SJSA1 (cell line): Measurements from ENCODE around the gene TBC1D23. TPM values are rescaled to one million over a fixed set of nuclear protein-coding genes. Genes with fewer than 3 reads are reported as not detected.

ENCODE experiments used
- DNase-seq, 2 experiments: peaks; one replicate each; pipeline ENCODE4 v3.0.0-alpha.2; 2015 to 2020; ENCODE audit warnings: low spot score in 2 of 2, low read depth in 1 of 2
- H3K27ac ChIP-seq: fragments of 250-450 bp; sonication (Bioruptor Pico); 2 replicates; pipeline ENCODE4 v1.5.1; 2020; ENCODE audit warnings: mild to moderate bottlenecking, moderate library complexity
- H3K27me3 ChIP-seq: fragments of 250-450 bp; sonication (Bioruptor Pico); replicated peaks from 2 replicates; pipeline ENCODE4 v1.5.1; 2020; ENCODE audit warnings: mild to moderate bottlenecking, moderate library complexity
- H3K36me3 ChIP-seq: fragments of 250-450 bp; sonication (Bioruptor Pico); 2 replicates; pipeline ENCODE4 v1.5.1; 2020; ENCODE audit warnings: mild to moderate bottlenecking
- H3K4me1 ChIP-seq: fragments of 250-450 bp; sonication (Bioruptor Pico); replicated peaks from 2 replicates; pipeline ENCODE4 v1.6.1; 2021; ENCODE audit warnings: mild to moderate bottlenecking
- H3K4me3 ChIP-seq: fragments of 250-450 bp; sonication (Bioruptor Pico); 2 replicates; pipeline ENCODE4 v1.5.1; 2020; ENCODE audit warnings: mild to moderate bottlenecking
- H3K9me3 ChIP-seq: fragments of 250-450 bp; sonication (Bioruptor Pico); replicated peaks from 2 replicates; pipeline ENCODE4 v1.5.1; 2020; ENCODE audit warnings: mild to moderate bottlenecking
- total RNA-seq: library from RNA; depleted of rRNA; stranded (reverse); fragments of >200 nt; shearing (Covaris generic); gene quantifications from 2 replicates; pipeline ENCODE4 v1.2.3, GENCODE V29; 2014; rRNA removed

Gene TBC1D23
- total RNA-seq, 1 experiment from 2014 or later: 35.3 TPM

DNA sequence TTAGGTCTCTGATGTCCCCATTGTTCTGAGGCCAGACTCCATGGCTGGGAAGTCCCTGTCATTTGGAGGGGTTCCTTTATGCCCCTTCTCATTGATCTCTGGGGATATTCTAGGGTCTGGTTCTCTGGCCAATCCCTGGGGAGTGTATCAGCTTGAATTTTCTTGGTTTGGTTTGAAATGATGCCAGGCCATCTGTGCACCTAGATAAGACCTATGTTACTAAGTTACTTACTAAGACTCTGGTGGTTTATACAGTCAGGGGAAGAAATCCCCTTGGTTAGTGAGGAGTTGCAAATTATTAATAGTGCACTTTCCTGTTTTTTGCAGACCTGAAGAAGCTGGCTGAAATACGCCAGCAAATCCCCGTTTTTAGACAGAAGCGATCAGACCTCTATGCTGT lies 94.1 kb downstream of the TBC1D23 start:
- H3K4me3 ChIP-seq: no peak overlapping the region

DNA sequence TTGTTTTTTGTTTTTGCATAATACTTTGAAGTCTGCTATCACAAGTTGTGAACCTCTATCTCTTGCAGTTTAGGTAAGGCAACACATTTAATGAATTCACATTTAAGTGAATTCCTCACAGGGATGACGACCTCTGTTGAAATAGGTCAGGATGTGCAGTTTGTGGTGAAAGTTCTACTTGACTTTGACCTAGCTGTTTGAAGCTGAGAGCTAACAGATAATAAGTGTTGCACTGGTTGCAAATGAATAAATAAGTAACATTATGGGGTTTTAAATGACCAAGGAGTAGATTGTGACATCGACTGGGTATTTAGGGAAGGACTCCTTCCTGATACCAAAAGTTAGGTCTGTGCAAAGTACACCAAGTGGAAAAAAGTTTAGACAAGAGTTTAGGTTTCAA lies 97.6 kb downstream of the TBC1D23 start:
- H3K9me3 ChIP-seq: no peaks in the 10 kb centered on the region
- peaks cover 40% of the 10 kb centered on the region for H3K36me3 ChIP-seq
- no peak overlapping the region for H3K27ac ChIP-seq
- no peak overlapping the region for H3K4me3 ChIP-seq
- DNase-seq: no peak
- H3K4me1 ChIP-seq: no peaks in the 10 kb centered on the region
- no peaks in the 10 kb centered on the region for H3K27me3 ChIP-seq

More for the DNA sequence above, 94.1 kb downstream of the TBC1D23 start:
- Histone ChIP-seq H3K4me1 (no peaks in the 10 kb centered on the region), H3K36me3 (peaks cover 43% of the 10 kb centered on the region), H3K27ac (no peak overlapping the region), H3K27me3 (no peaks in the 10 kb centered on the region), H3K9me3 (no peaks in the 10 kb centered on the region)
- DNase-seq: no peak

DNA sequence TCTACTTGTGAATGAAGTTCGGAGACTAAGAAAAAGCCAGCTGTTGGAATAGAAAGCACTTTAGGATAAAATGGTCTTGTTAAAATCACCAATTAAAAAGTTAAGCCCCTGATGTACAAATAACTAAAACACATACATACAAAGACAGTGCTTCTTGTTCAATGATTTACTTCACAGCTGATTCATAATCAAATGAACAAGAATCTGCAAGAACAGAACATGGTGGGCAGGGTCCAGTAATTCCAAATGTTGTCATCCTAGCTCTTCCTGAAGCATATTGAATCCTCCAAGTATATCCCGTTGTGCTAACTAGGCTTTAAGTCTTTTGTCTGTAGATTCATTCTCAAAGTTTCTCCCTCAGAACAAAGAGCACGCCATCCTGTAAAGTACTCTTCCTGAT lies 98.2 kb downstream of the TBC1D23 start:
- H3K36me3 ChIP-seq: peaks cover 40% of the 10 kb centered on the region
- no peaks in the 10 kb centered on the region for H3K9me3 ChIP-seq
- no peaks in the 10 kb centered on the region for H3K27me3 ChIP-seq
- no peak for DNase-seq
- no peak overlapping the region for H3K4me3 ChIP-seq
- H3K27ac ChIP-seq: no peak overlapping the region
- no peaks in the 10 kb centered on the region for H3K4me1 ChIP-seq

DNA sequence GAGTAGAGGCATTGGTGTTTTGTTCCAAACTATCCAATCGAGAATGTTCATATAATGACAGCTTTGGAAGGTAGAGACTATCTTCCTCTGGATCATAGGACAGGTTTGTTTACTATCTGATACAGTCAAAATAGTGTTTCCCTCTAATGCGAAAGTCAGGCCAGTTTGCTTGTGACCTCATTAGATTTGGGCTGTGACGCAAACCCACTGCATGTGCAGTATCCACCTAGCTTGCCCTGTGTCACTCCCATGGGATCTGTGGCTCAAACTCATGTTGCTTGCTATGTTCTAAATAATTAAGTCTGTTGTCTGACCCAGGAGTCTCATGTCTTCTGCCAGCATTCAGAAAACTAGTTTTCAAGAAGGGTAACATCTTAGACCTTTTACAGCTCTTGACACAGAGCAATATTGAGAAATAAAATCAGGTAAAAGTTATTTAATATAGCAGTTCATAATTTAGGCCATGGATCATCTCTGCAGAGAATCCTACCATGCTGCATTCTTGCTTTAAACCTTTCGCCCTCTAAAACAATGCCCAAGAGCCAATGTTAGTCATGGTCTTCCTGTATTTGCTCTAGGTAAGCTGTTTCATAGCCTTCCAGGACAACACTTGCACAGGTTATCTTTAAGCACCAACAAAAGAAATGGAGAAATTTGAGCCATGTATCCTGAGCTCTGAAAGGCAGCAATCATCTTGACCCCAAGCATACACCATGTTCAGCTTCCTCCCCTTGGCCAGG lies 100.1 kb downstream of the TBC1D23 start:
- Histone ChIP-seq H3K27me3 (no peaks in the 10 kb centered on the region), H3K36me3 (peaks cover 49% of the 10 kb centered on the region), H3K4me1 (no peaks in the 10 kb centered on the region), H3K4me3 (no peak overlapping the region), H3K9me3 (no peaks in the 10 kb centered on the region), H3K27ac (no peak overlapping the region)
- DNase-seq: no peak

DNA sequence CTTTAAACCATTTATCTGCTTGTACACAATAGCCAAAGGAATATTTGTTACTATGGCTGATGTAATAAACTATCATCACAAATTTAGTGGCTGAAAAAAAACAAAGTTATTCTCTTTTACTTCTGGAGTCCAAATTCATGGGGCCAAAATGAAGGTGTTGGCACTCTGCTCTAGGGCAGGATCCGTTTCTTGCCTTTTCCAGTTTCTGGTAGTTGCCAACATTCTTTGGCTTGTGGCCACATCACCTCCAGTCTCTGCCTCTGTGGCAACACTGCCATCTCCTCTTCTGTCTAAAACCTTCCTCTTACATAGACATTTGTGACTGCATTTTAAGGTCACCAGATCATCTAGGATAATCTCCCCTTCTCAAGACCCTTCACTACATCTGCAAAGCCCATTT lies 101.1 kb downstream of the TBC1D23 start:
- peaks cover 56% of the 10 kb centered on the region for H3K36me3 ChIP-seq
- no peak for DNase-seq
- H3K27me3 ChIP-seq: no peaks in the 10 kb centered on the region
- H3K27ac ChIP-seq: no peak overlapping the region
- H3K4me3 ChIP-seq: no peak overlapping the region
- H3K9me3 ChIP-seq: no peaks in the 10 kb centered on the region
- no peaks in the 10 kb centered on the region for H3K4me1 ChIP-seq

DNA sequence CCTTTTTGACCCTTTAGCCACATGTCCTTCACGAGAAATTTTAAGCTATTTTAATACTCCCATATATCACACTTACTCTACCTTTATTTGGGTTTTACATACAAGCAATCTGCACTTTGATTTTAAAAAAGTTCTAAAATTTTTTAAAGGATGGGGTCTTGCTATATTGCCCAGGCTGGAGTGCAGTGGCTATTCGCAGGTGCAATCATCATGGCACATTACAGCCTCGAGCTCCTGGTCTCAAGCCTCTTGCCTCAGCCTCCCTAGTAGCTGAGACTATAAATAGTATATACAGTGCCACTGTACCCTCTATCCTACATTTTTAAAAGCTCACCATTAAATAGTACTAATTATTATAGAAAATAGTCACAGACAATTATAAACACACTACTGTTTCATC lies 103.6 kb downstream of the TBC1D23 start:
- H3K36me3 ChIP-seq: peaks cover 74% of the 10 kb centered on the region
- no peaks in the 10 kb centered on the region for H3K4me1 ChIP-seq
- no peak overlapping the region for H3K4me3 ChIP-seq
- H3K27me3 ChIP-seq: no peaks in the 10 kb centered on the region
- no peak for DNase-seq
- H3K27ac ChIP-seq: no peak overlapping the region
- H3K9me3 ChIP-seq: no peaks in the 10 kb centered on the region

DNA sequence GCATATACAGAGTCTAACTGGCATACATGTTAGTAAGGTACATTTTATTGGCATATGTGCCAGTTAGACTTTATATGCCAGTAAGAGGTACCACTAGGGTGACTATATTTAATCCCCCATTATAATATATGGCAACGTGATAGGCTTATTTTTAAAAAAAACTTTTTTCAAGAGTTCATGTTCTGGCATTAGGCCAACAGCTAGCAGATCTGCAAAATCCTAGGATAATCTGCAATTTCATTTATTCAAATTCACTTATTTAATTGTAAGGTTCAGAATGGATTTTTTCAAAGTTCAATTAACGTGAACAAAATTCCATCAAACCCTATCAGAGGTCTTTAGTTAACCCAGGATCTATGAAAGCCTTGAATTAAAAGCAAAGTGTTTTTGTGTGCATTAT lies 105.6 kb downstream of the TBC1D23 start:
- H3K36me3 ChIP-seq: peaks cover 80% of the 10 kb centered on the region

DNA sequence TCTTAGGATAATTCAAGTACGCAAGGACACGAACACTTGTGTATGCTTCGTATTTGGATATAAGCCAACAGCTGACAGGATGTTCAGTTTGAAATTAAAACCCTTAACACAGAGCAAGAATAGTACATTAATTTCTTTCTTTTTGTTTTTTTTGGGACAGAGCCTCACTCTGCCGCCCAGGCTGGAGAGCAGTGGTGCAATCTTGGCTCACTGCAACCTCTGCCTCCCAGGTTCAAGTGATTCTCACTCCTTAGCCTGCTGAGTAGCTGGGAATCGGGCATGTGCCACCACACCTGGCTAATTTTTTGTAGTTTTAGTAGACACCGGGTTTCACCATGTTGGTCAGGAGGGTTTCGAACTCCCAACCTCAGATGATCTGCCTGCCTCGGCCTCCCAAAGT lies 107.6 kb downstream of the TBC1D23 start:
- H3K36me3 ChIP-seq: peaks cover 76% of the 10 kb centered on the region
- no peaks in the 10 kb centered on the region for H3K27me3 ChIP-seq
- H3K27ac ChIP-seq: no peak overlapping the region
- no peak for DNase-seq
- H3K4me3 ChIP-seq: no peak overlapping the region
- no peaks in the 10 kb centered on the region for H3K4me1 ChIP-seq
- no peaks in the 10 kb centered on the region for H3K9me3 ChIP-seq

More for the DNA sequence above, 105.6 kb downstream of the TBC1D23 start:
- H3K4me1 ChIP-seq: no peaks in the 10 kb centered on the region
- H3K27me3 ChIP-seq: no peaks in the 10 kb centered on the region
- DNase-seq: no peak
- no peak overlapping the region for H3K4me3 ChIP-seq
- no peak overlapping the region for H3K27ac ChIP-seq
- H3K9me3 ChIP-seq: no peaks in the 10 kb centered on the region

DNA sequence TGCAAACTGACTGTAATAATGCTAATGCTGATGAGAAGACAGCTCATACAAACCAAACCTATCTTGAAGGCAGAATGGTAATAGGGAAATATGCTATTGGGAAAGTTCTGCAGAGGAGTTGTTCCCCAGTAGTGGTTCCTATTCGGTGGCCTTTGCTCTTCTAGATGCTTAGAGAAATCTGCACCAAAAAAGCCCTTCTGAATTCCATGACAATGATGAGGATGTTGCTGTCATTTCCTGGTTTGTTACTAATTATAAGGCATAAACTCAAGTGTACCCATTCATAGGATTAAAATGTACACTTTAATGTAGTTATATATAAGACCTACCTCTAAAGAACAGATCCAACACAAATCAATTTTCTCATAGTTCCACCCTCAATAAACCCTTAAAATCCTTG lies 110.0 kb downstream of the TBC1D23 start:
- Histone ChIP-seq H3K4me1 (no peaks in the 10 kb centered on the region), H3K27ac (no peak overlapping the region), H3K36me3 (peaks cover 60% of the 10 kb centered on the region), H3K4me3 (no peak overlapping the region), H3K27me3 (no peaks in the 10 kb centered on the region), H3K9me3 (no peaks in the 10 kb centered on the region)
- no peak for DNase-seq

DNA sequence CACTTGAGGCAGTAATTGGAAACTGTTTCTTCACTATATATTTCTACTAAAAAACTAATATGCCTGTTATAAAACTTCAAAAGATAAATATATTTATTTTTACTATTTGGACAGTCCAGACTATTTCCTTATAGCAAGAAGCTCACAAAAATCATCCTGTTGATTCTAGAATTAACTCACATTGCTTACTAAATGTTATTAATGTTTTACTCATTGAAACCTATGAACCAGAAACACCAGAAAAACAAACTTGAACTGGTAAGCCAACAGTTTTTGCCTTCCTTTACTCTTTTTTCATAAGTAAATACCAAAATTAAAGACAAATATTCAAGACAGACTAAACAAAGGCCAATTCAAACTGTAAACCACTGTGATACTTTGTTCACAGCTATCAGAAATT lies 113.7 kb downstream of the TBC1D23 start:
- no peak for DNase-seq

More for the DNA sequence above, 113.7 kb downstream of the TBC1D23 start:
- Histone ChIP-seq H3K36me3 (peaks cover 56% of the 10 kb centered on the region), H3K27ac (no peak overlapping the region), H3K27me3 (no peaks in the 10 kb centered on the region), H3K4me1 (no peaks in the 10 kb centered on the region), H3K9me3 (no peaks in the 10 kb centered on the region), H3K4me3 (no peak overlapping the region)

Other genes with a start within 250 kb of the TBC1D23 start
- gene FILIP1L, start 146.5 kb upstream of the TBC1D23 start, total RNA-seq: 17.4 and 27.0 TPM in 2 replicates
- 32.5 and 34.2 TPM in 2 replicates for gene NIT2, start 73.8 kb downstream of the TBC1D23 start, total RNA-seq
- 55.6 and 58.5 TPM in 2 replicates for gene TOMM70, start 140.1 kb downstream of the TBC1D23 start, total RNA-seq
- 1.6 and 4.1 TPM in 2 replicates for gene LNP1, start 140.5 kb downstream of the TBC1D23 start, total RNA-seq
- gene TMEM45A, start 231.6 kb downstream of the TBC1D23 start, total RNA-seq: 20.6 and 48.5 TPM in 2 replicates